Panc1 (cell line): ENCODE results near the gene PPP1R1B.

ENCODE experiments used
- CTCF ChIP-seq: fragments of 450-650 bp; IDR thresholded peaks from 2 replicates; pipeline ENCODE4 v1.5.1; 2017; ENCODE audit warnings: mild to moderate bottlenecking
- POLR2AphosphoS5 ChIP-seq: IDR thresholded peaks from 2 replicates; pipeline ENCODE4 v1.6.1; 2012; ENCODE audit warnings: mild to moderate bottlenecking, low read depth, low read length, moderate library complexity

DNA sequence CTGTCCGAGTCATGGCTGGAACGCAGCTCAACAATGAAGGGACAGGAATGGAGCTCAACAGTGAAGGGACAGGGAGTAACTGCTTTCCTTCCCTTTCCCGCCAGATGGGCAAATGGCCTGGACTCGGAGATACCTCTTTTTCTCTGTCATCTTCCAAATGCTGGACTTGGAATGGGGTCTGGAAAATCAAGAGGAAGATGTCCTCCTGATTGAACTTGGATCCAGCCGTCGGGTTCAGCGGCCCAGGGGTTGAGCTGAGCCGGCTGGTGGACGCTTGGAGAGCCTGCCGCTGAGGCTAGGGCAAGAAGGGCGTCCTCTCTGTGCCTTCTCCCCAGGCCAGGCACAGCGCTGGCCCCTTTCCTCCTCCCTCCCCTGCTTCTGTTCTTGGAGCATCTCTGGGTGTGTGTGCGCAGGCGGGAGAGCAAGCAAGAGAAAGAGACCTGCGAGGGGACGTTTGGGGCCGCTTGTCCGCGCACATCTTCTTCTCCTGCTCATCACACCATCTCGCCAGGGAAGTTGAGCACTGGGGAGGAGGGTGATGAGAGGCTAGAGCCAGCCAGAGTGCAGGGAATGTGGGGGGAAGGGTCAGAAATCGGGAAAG lies 25.7 kb upstream of the PPP1R1B start:
- TF ChIP-seq CTCF = no peak
- TF ChIP-seq POLR2AphosphoS5 = no peak
